Vagina (tissue), 2 donors: ENCODE results near the gene LCP1. TPM values are rescaled to one million over a fixed set of nuclear protein-coding genes. Genes with fewer than 3 reads are reported as not detected.

ENCODE experiments used
- DNase-seq, 2 donors: peaks; one replicate each; pipeline ENCODE4 v3.0.0-alpha.2; 2017; ENCODE audit errors: extremely low spot score in 2 of 2
- H3K27ac ChIP-seq: fragments of 200-600 bp; sonication (generic); one replicate; pipeline ENCODE4 v1.5.1; 2019
- H3K27me3 ChIP-seq: fragments of 200-600 bp; sonication (generic); one replicate; pipeline ENCODE4 v1.5.1; 2019
- H3K36me3 ChIP-seq, 2 donors: fragments of 200-600 bp; sonication (generic); one replicate each; pipeline ENCODE4 v1.5.1; 2017 to 2019
- H3K4me1 ChIP-seq: fragments of 200-600 bp; sonication (generic); one replicate; pipeline ENCODE4 v1.5.1; 2019
- H3K4me3 ChIP-seq, 2 donors: fragments of 200-600 bp; sonication (generic); 1 replicate in 1 of 2; 2 replicates in 1 of 2; pipeline ENCODE4 v1.5.1; 2016 to 2019
- H3K9me3 ChIP-seq: fragments of 200-600 bp; sonication (generic); one replicate; pipeline ENCODE4 v1.5.1; 2019
- CTCF ChIP-seq, 3 experiments: fragments of 450-650 bp in 2 of 3; fragments of 200-600 bp in 1 of 3; sonication (generic) in 1 of 3; IDR thresholded peaks; one replicate each; pipeline ENCODE4 v1.5.1; 2017 to 2019; ENCODE audit warnings: antibody characterized with exemption in 3 of 3, mild to moderate bottlenecking in 2 of 3, moderate library complexity in 2 of 3
- POLR2A ChIP-seq, 2 donors: fragments of 450-650 bp; IDR thresholded peaks; one replicate each; pipeline ENCODE4 v1.6.1; 2017; ENCODE audit warnings: antibody characterized with exemption in 2 of 2, mild to moderate bottlenecking in 2 of 2, moderate library complexity in 2 of 2
- POLR2AphosphoS5 ChIP-seq, 2 donors: sonication (generic); formaldehyde crosslinking; IDR thresholded peaks; one replicate each; pipeline ENCODE4 v1.9.0; 2017; ENCODE audit warnings: antibody characterized with exemption in 2 of 2, mild to moderate bottlenecking in 2 of 2, low read depth in 1 of 2; ENCODE audit not compliant: insufficient read depth in 1 of 2
- intact Hi-C: fragments of 100-400 bp; cut with DNase I; formaldehyde crosslinking; loops from one replicate; pipeline ENCODE4 v1.15.1; 2023
- total RNA-seq: library from RNA; depleted of rRNA; stranded (reverse); fragments of >200 nt; gene quantifications from one replicate; pipeline ENCODE4 v1.2.3, GENCODE V29; 2016

LCP1 gene
- total RNA-seq, 1 donor from 2014 or later: 30.9 TPM

GRCh38 chr13:46211116-46211482 is 29.1 kb upstream of the LCP1 start:
- no peaks in the 10 kb centered on the region for H3K27me3 ChIP-seq
- no peaks in the 10 kb centered on the region for H3K9me3 ChIP-seq
- TF ChIP-seq CTCF (IDR thresholded peaks at IDR 0.05) (no peak), POLR2A (IDR thresholded peaks at IDR 0.05) (no peak)
- H3K27ac ChIP-seq: no peak overlapping the region
- no peak for DNase-seq
- H3K4me3 ChIP-seq: peak overlapping the region; percentile 45 to 46
- peaks cover 5% of the 10 kb centered on the region for H3K4me1 ChIP-seq
- intact Hi-C loops: no loop called here
- H3K36me3 ChIP-seq: no peaks in the 10 kb centered on the region

GRCh38 chr13:46210362-46211083 is 28.5 kb upstream of the LCP1 start:
- Histone ChIP-seq H3K27ac (no peak overlapping the region), H3K36me3 (no peaks in the 10 kb centered on the region), H3K4me1 (peaks cover 5% of the 10 kb centered on the region), H3K4me3 (peak overlapping the region in 1 of 2 donors; percentile 46), H3K9me3 (no peaks in the 10 kb centered on the region), H3K27me3 (no peaks in the 10 kb centered on the region)
- DNase-seq: no peak
- intact Hi-C loops: no loop called here
- TF ChIP-seq POLR2AphosphoS5 (IDR thresholded peaks at IDR 0.05; ENCODE audit: insufficient read depth in 1 of 2, low read depth in 1 of 2): no peak
- TF ChIP-seq CTCF (IDR thresholded peaks at IDR 0.05): no peak
- no peak for TF ChIP-seq POLR2A (IDR thresholded peaks at IDR 0.05)

GRCh38 chr13:46207828-46208227 is 25.9 kb upstream of the LCP1 start:
- TF ChIP-seq CTCF (IDR thresholded peaks at IDR 0.05) (no peak), POLR2AphosphoS5 (IDR thresholded peaks at IDR 0.05; ENCODE audit: insufficient read depth in 1 of 2, low read depth in 1 of 2) (no peak), POLR2A (IDR thresholded peaks at IDR 0.05) (no peak)
- no peak overlapping the region for H3K27ac ChIP-seq
- no peak overlapping the region for H3K4me3 ChIP-seq
- H3K27me3 ChIP-seq: no peaks in the 10 kb centered on the region
- no peaks in the 10 kb centered on the region for H3K36me3 ChIP-seq
- no peak for DNase-seq
- intact Hi-C loops: no loop called here
- H3K9me3 ChIP-seq: no peaks in the 10 kb centered on the region
- H3K4me1 ChIP-seq: peaks cover 5% of the 10 kb centered on the region

- no peak for DNase-seq
- no peak overlapping the region for H3K27ac ChIP-seq
- intact Hi-C loops: no loop called here
- H3K27me3 ChIP-seq: no peaks in the 10 kb centered on the region
- no peaks in the 10 kb centered on the region for H3K4me1 ChIP-seq
- no peak overlapping the region for H3K4me3 ChIP-seq
- TF ChIP-seq CTCF (IDR thresholded peaks at IDR 0.05) (no peak), POLR2A (IDR thresholded peaks at IDR 0.05) (no peak), POLR2AphosphoS5 (IDR thresholded peaks at IDR 0.05; ENCODE audit: insufficient read depth in 1 of 2, low read depth in 1 of 2) (no peak)
- H3K36me3 ChIP-seq: no peaks in the 10 kb centered on the region
- H3K9me3 ChIP-seq: no peaks in the 10 kb centered on the region
These were observed 24.2 kb upstream of the LCP1 start for GRCh38 chr13:46206143-46206542.

GRCh38 chr13:46202966-46203365 is 21.0 kb upstream of the LCP1 start:
- H3K9me3 ChIP-seq: no peaks in the 10 kb centered on the region
- H3K4me3 ChIP-seq: no peak overlapping the region
- no peaks in the 10 kb centered on the region for H3K27me3 ChIP-seq
- H3K4me1 ChIP-seq: no peaks in the 10 kb centered on the region
- H3K36me3 ChIP-seq: no peaks in the 10 kb centered on the region
- intact Hi-C loops: no loop called here
- no peak overlapping the region for H3K27ac ChIP-seq
- DNase-seq: no peak
- TF ChIP-seq CTCF (IDR thresholded peaks at IDR 0.05) (no peak), POLR2A (IDR thresholded peaks at IDR 0.05) (no peak), POLR2AphosphoS5 (IDR thresholded peaks at IDR 0.05; ENCODE audit: insufficient read depth in 1 of 2, low read depth in 1 of 2) (no peak)
